K562 (cell line): Measurements from ENCODE around the gene ZNF628. TPM values are rescaled to one million over a fixed set of nuclear protein-coding genes. Genes with fewer than 3 reads are reported as not detected.

Experiments
- ATAC-seq: fragments of 200-7000 bp; cut with Tn5 transposase; 3 replicates; pipeline ENCODE4 v1.9.1; 2020; ENCODE audit warnings: moderate library complexity
- BruUV-seq: library from RNA; stranded (reverse); fragments of 400-500 nt; replicated peaks from 2 replicates; lab custom pipeline; 2021; lab: Mats Ljungman, UMichigan
- CTCF ChIA-PET: fragments of 300-600 bp; formaldehyde crosslinking; extraction: SDS; loops from one replicate; lab custom pipeline; 2021; ENCODE audit warnings: low intra/inter-chr PET ratio; lab: Yijun Ruan, JAX
- POLR2A ChIA-PET: fragments of 300-600, 350-650 bp; sonication (Branson Sonifier 250); formaldehyde crosslinking; extraction: SDS; loops from one replicate; lab custom pipeline; 2021; ENCODE audit warnings: antibody characterized with exemption, inconsistent platforms; lab: Yijun Ruan, JAX
- DNase-seq, 4 experiments: peaks; one replicate each; pipeline versions ENCODE4 v3.0.0 to v3.0.0-alpha.2; 2011 to 2018; ENCODE audit warnings: low spot score in 3 of 4, mixed read lengths in 3 of 4; ENCODE audit errors: extremely low read depth in 1 of 4
- FAIRE-seq: peaks from 2 replicates; lab custom pipeline; 2011; peaks lifted over from hg19 to GRCh38; lab: Jason Lieb, UNC
- H2AFZ ChIP-seq: 2 replicates; pipeline ENCODE4 v1.6.0; 2011; ENCODE audit warnings: low read depth, low read length, control low read depth, inconsistent platforms
- H3K27ac ChIP-seq: fragments of 200-600 bp; 3 replicates; pipeline ENCODE4 v1.8.0; 2011; ENCODE audit warnings: low read depth, mild to moderate bottlenecking, control low read depth, inconsistent platforms, low read length, moderate library complexity, mixed read lengths; ENCODE audit errors: extremely low read depth
- H3K27me3 ChIP-seq, 2 experiments: fragments of 300-600 bp in 1 of 2; 2 replicates in 1 of 2; 3 replicates in 1 of 2; pipeline versions ENCODE4 v1.6.0 to v1.8.0; 2011; ENCODE audit warnings: inconsistent platforms in 2 of 2, low read length in 2 of 2, mild to moderate bottlenecking in 1 of 2, mixed read lengths in 1 of 2, moderate library complexity in 1 of 2; ENCODE audit not compliant: control insufficient read depth in 2 of 2, insufficient read depth in 2 of 2
- H3K36me3 ChIP-seq: fragments of 300-600 bp; 3 replicates; pipeline ENCODE4 v1.8.0; 2011; ENCODE audit warnings: mild to moderate bottlenecking, low read length, inconsistent platforms; ENCODE audit not compliant: control insufficient read depth, insufficient read depth
- H3K4me1 ChIP-seq, 2 experiments: fragments of 200-600 bp in 1 of 2; replicated peaks in 1 of 2; 2 replicates in 1 of 2; 3 replicates in 1 of 2; pipeline versions ENCODE4 v1.5.1 to v1.8.0; 2011; ENCODE audit warnings: inconsistent platforms in 2 of 2, low read length in 2 of 2, mild to moderate bottlenecking in 1 of 2, mixed read lengths in 1 of 2, moderate library complexity in 1 of 2; ENCODE audit not compliant: control insufficient read depth in 2 of 2, insufficient read depth in 2 of 2
- H3K4me2 ChIP-seq: 2 replicates; pipeline ENCODE4 v1.6.1; 2011; ENCODE audit warnings: low read length, control low read depth, inconsistent platforms, mixed read lengths; ENCODE audit not compliant: insufficient read depth
- H3K4me3 ChIP-seq: fragments of 200-600 bp; sonication (generic), shearing (Covaris generic); 2 replicates; pipeline ENCODE4 v1.5.1; 2016; ENCODE audit warnings: control low read depth, inconsistent platforms
- H3K79me2 ChIP-seq: fragments of 200-600 bp; 3 replicates; pipeline ENCODE4 v1.8.0; 2011; ENCODE audit warnings: low read length, inconsistent platforms; ENCODE audit not compliant: control insufficient read depth, insufficient read depth
- H3K9ac ChIP-seq, 2 experiments: 2 replicates each; pipeline versions ENCODE4 v1.6.0 to v1.6.1; 2011; ENCODE audit warnings: low read depth in 2 of 2, low read length in 2 of 2, control low read depth in 1 of 2, inconsistent platforms in 1 of 2, mild to moderate bottlenecking in 1 of 2, mixed read lengths in 1 of 2; ENCODE audit not compliant: insufficient read depth in 1 of 2
- H3K9me1 ChIP-seq: one replicate; pipeline ENCODE4 v1.6.0; 2011; ENCODE audit warnings: inconsistent platforms, mild to moderate bottlenecking, low read length, moderate library complexity; ENCODE audit not compliant: control insufficient read depth, insufficient read depth
- H3K9me3 ChIP-seq: replicated peaks from 2 replicates; pipeline ENCODE4 v1.5.1; 2011; ENCODE audit warnings: low read depth, low read length, inconsistent platforms; ENCODE audit not compliant: control insufficient read depth, insufficient read depth
- H4K20me1 ChIP-seq: replicated peaks from 2 replicates; pipeline ENCODE4 v1.6.1; 2011; ENCODE audit warnings: low read length, inconsistent platforms, mixed read lengths; ENCODE audit not compliant: control insufficient read depth, insufficient read depth
- FOXA3 ChIP-seq, 2 experiments: fragments of 450-650 bp in 1 of 2; sonication (generic) in 1 of 2; formaldehyde crosslinking; IDR thresholded peaks in 1 of 2; conservative IDR thresholded peaks in 1 of 2; 2 replicates each; pipeline versions ENCODE4 v1.4.0 to v1.8.0; 2020 to 2022; ENCODE audit warnings: mild to moderate bottlenecking in 2 of 2, missing genetic modification reagents in 1 of 2
- IRF1 ChIP-seq: sonication (generic); formaldehyde crosslinking; IDR thresholded peaks from 2 replicates; pipeline ENCODE4 v1.8.0; 2022; ENCODE audit warnings: missing genetic modification reagents, mild to moderate bottlenecking, borderline replicate concordance
- POLR2AphosphoS5 ChIP-seq: IDR thresholded peaks from 2 replicates; pipeline ENCODE4 v1.6.1; 2011; ENCODE audit warnings: mild to moderate bottlenecking, low read depth, low read length, moderate library complexity; ENCODE audit not compliant: control insufficient read depth, insufficient read depth
- POLR2G ChIP-seq: fragments of 200-400 bp; formaldehyde crosslinking; IDR thresholded peaks from 2 replicates; pipeline ENCODE4 v1.6.1; 2017; ENCODE audit warnings: low read depth, mild to moderate bottlenecking, antibody characterized with exemption, low read length, moderate library complexity
- RBFOX2 ChIP-seq: fragments of 200-400 bp; formaldehyde crosslinking; IDR thresholded peaks from 2 replicates; pipeline ENCODE4 v1.6.1; 2017; ENCODE audit warnings: low read depth, mild to moderate bottlenecking, low read length, moderate library complexity
- SUPT5H ChIP-seq: fragments of 450-650 bp; IDR thresholded peaks from 2 replicates; pipeline ENCODE4 v1.6.1; 2016
- ZNF3 ChIP-seq: fragments of 250-450 bp; sonication (Bioruptor Pico); IDR thresholded peaks from 2 replicates; pipeline ENCODE4 v1.5.0; 2021; ENCODE audit warnings: mild to moderate bottlenecking, moderate library complexity
- ZNF639 ChIP-seq, 2 experiments: fragments of 200-800 bp in 1 of 2; sonication (Bioruptor generic) in 1 of 2; sonication (generic) in 1 of 2; formaldehyde crosslinking in 1 of 2; IDR thresholded peaks in 1 of 2; conservative IDR thresholded peaks in 1 of 2; 2 replicates each; pipeline versions ENCODE4 v1.5.0 to v1.6.1; 2016 to 2020; ENCODE audit warnings: missing compliant biosample characterization in 1 of 2, missing genetic modification characterization in 1 of 2, missing genetic modification reagents in 1 of 2
- WGBS: fragments of 100-300 bp; shearing (Covaris generic); methylation state at CpG from one replicate; pipeline ENCODE4 v1.1.6; 2016; ENCODE audit warnings: low coverage, mixed read lengths; ENCODE audit not compliant: insufficient coverage; ENCODE audit errors: missing lambda C conversion rate; 5-methylcytosine and 5-hydroxymethylcytosine counted together
- in situ Hi-C: fragments of 300-500 bp; cut with MboI; formaldehyde crosslinking; loops from 4 replicates; pipeline ENCODE4 v1.15.0; 2018; ENCODE audit warnings: inconsistent platforms, mixed read lengths
- intact Hi-C: fragments of 100-400 bp; cut with micrococcal nuclease; formaldehyde crosslinking; loops from 2 replicates; pipeline ENCODE4 v1.14.2; 2022
- polyA plus RNA-seq, 8 experiments: library from polyadenylated mRNA; depleted of rRNA in 4 of 8; stranded (reverse) in 5 of 8; unstranded in 3 of 8; fragments of >200 nt; fragmentation: Nextera tagmentation in 2 of 8; fragmentation: Illumina TruSeq in 1 of 8; extraction: Ambion mirVana in 2 of 8; extraction: Trizol in 1 of 8; gene quantifications; 2 replicates each; pipeline versions ENCODE4 v1.2.1 to v1.2.3, GENCODE V29; 2011 to 2014; ENCODE audit warnings: inconsistent platforms in 1 of 8, missing spikeins in 1 of 8
- total RNA-seq, 7 experiments: library from RNA; depleted of rRNA in 6 of 7; stranded (reverse); fragments of >200 nt in 6 of 7; fragmentation: Illumina TruSeq in 2 of 7; extraction: Trizol in 2 of 7; gene quantifications; 2 replicates each; pipeline versions ENCODE4 v1.2.1 to v1.2.3, GENCODE V29; 2011 to 2021; ENCODE audit warnings: low replicate concordance in 1 of 7
- TF ChIP-seq, protein P1 (sequence below), 3 experiments: IDR thresholded peaks in 2 of 3; conservative IDR thresholded peaks in 1 of 3; 2 replicates each; pipeline ENCODE4 v1.5.1; 2011 to 2012; ENCODE audit warnings: low read length in 3 of 3, mild to moderate bottlenecking in 3 of 3, control low read depth in 2 of 3, improper control_type of control experiment in 1 of 3, inconsistent platforms in 1 of 3, low read depth in 1 of 3, mixed read lengths in 1 of 3, moderate library complexity in 1 of 3; ENCODE audit not compliant: insufficient read depth in 2 of 3

ZNF628 gene
- total and polyA plus RNA-seq, 9 of the 15 experiments (the other 6 are each of a cell fraction or from before 2014, with no cell fraction given), result 0.13 to 13.6 (median 2.2) TPM; not detected in 3

GRCh38 chr19:55468054-55468393, 8.4 kb upstream of the ZNF628 start:
- ChIA-PET POLR2A (interaction anchor here (0.8 to 2.3 kb wide), 9 partner anchors 9 to 252 kb away, joined by 3 to 26 read pairs (median 6); partner anchors contain the start of genes NAT14, UBE2S and ZNF628), CTCF (no interaction called here)
- Histone ChIP-seq H3K4me1 (peaks cover 23 to 52% of the 10 kb centered on the region in 2 experiments; a peak in 4 of 5 replicates), H3K79me2 (no peaks in the 10 kb centered on the region), H3K27ac (peak overlapping the region; percentile 27), H2AFZ (peak overlapping the region; percentile 93), H3K9ac (peak overlapping the region; percentile 0 to 64; a peak in 3 of 4 replicates), H3K36me3 (no peaks in the 10 kb centered on the region), H3K9me1 (no peaks in the 10 kb centered on the region), H3K4me3 (no peak overlapping the region), H3K4me2 (peak overlapping the region; percentile 62), H3K27me3 (no peaks in the 10 kb centered on the region), H4K20me1 (no peaks in the 10 kb centered on the region), H3K9me3 (no peaks in the 10 kb centered on the region)
- 2% methylated on average over 4 of the region's 4 CpGs for WGBS
- ATAC-seq, result no peak
- in situ Hi-C loops, result no loop called here
- TF ChIP-seq ZNF3 (CRISPR knock-in tag) (peak; percentile 65; the same call in 1 of the 2 replicates), POLR2AphosphoS5 (no peak), IRF1 (no peak), SUPT5H (no peak), FOXA3 (CRISPR knock-in tag; conservative IDR thresholded peaks at IDR 0.05 in 1 of 2, IDR thresholded peaks at IDR 0.05 in 1 of 2) (no peak), POLR2G (0 out of 2 replicates have a peak, but pooled peaks have one; percentile 10), RBFOX2 (peak; percentile 46), ZNF639 (CRISPR knock-in tag; conservative IDR thresholded peaks at IDR 0.05 in 1 of 2, IDR thresholded peaks at IDR 0.05 in 1 of 2) (no peak)
- TF ChIP-seq, protein P1, sequence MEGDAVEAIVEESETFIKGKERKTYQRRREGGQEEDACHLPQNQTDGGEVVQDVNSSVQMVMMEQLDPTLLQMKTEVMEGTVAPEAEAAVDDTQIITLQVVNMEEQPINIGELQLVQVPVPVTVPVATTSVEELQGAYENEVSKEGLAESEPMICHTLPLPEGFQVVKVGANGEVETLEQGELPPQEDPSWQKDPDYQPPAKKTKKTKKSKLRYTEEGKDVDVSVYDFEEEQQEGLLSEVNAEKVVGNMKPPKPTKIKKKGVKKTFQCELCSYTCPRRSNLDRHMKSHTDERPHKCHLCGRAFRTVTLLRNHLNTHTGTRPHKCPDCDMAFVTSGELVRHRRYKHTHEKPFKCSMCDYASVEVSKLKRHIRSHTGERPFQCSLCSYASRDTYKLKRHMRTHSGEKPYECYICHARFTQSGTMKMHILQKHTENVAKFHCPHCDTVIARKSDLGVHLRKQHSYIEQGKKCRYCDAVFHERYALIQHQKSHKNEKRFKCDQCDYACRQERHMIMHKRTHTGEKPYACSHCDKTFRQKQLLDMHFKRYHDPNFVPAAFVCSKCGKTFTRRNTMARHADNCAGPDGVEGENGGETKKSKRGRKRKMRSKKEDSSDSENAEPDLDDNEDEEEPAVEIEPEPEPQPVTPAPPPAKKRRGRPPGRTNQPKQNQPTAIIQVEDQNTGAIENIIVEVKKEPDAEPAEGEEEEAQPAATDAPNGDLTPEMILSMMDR (IDR thresholded peaks at IDR 0.05 in 2 of 3, conservative IDR thresholded peaks at IDR 0.05 in 1 of 3; ENCODE audit: insufficient read depth in 2 of 3, low read depth in 1 of 3, low read length in 3 of 3), result peak in 1 of 3 experiments; percentile 34; a peak in 1 of 6 replicates
- intact Hi-C loops, result no loop called here
- no TSS peak for BruUV-seq
- DNase-seq, result no peak
- no peak for FAIRE-seq
